COLO668 (cell line): ENCODE results near the gene PLXNC1.

Experiments used
- DNase-seq: peaks from one replicate; lab custom pipeline; 2025; ENCODE audit not compliant: unreplicated experiment; lab: John Stamatoyannopoulos, UW

The PLXNC1 gene

DNA sequence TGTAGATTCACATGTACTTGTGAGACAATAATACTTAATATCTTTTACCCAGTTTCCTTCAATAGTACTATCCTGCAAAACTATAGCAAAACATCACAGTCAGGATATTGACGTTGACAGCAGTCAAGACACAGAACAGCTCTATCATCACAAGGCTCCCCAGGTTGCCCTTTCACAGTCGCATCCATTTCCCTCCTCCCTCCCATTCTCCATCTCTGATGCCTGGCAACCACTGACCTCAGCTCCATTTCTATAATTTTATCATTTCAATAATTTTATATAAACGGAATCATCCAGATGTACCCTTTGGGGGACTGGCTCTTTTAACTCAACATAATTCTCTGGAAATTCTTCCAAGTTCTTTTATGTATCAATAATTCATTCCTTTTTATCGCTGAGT, 81.5 kb downstream of the PLXNC1 start:
- DNase-seq, result no peak

GRCh38 chr12:94230357-94230905, 82.1 kb downstream of the PLXNC1 start:
- DNase-seq, result no peak

GRCh38 chr12:94231709-94232108, 83.3 kb downstream of the PLXNC1 start:
- no peak for DNase-seq

DNA sequence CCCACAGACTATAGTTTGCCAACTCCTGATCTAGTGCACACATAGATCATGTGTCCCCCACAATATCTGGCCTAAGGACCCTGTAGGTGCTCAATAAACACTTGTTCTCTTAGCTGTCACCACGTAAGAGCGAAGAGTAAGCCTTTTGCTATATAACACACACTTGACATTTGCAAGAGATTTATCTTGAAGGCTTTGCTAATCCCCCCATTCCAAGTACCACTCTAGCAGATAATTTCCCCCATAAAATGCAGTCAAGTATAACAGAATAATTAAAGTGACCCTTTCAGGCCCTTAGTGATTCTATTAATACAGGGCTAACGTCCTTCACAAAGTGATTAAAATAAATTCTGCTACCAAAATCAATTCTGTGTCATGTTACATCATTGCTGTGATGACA, 87.5 kb downstream of the PLXNC1 start:
- DNase-seq, result no peak

DNA sequence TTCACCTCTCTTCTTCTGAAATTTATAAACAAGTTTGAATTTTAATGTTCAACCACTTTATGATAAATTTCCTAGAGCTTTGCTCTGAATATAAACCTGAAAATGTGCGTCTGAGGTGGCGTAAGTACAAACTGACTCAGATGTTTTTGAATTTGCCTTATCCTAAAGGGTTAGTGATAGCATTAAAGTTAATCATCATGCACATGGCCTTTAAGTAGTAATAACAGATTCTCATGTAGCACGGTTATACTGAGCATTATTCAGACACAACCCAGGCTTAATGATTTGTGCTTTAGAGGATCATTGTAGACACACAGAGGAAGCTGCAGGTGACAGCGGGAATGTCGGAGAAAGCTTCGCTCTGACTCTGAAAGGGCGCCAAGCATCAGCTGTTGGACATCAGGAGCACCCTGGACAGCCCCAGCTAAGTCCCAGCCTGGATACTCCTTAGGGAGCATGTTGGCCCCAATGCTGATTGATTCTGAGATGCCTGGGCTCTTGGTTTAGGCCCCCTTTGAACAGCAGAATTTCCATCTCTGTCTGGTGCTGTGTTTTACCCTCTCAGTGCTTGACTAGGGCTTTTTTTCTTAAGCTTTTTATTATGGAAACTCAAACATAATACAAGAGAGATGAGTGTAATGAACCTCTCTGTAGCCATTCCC, 91.1 kb downstream of the PLXNC1 start:
- DNase-seq, result no peak

GRCh38 chr12:94240171-94240570, 91.8 kb downstream of the PLXNC1 start:
- no peak for DNase-seq

DNA sequence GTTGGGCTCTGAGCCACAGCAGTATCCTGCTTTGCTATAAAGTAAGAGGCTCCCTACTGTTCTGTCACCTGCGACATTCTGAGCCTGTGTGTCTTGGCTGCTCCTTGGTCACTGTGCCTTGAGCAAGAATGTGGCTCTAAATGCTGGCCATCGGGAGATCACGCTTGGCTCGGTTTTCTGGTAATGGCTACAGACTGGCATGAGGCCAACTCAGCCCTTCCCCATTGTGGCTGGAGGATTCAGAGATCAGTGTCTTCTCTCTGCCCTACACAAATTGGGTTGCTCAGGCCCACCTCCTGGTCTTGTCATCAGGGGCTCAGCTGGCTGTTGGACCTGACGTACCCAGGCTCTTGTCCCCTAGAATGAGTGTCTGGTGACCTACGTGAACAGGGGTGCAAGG, 94.5 kb downstream of the PLXNC1 start:
- DNase-seq, result no peak

DNA sequence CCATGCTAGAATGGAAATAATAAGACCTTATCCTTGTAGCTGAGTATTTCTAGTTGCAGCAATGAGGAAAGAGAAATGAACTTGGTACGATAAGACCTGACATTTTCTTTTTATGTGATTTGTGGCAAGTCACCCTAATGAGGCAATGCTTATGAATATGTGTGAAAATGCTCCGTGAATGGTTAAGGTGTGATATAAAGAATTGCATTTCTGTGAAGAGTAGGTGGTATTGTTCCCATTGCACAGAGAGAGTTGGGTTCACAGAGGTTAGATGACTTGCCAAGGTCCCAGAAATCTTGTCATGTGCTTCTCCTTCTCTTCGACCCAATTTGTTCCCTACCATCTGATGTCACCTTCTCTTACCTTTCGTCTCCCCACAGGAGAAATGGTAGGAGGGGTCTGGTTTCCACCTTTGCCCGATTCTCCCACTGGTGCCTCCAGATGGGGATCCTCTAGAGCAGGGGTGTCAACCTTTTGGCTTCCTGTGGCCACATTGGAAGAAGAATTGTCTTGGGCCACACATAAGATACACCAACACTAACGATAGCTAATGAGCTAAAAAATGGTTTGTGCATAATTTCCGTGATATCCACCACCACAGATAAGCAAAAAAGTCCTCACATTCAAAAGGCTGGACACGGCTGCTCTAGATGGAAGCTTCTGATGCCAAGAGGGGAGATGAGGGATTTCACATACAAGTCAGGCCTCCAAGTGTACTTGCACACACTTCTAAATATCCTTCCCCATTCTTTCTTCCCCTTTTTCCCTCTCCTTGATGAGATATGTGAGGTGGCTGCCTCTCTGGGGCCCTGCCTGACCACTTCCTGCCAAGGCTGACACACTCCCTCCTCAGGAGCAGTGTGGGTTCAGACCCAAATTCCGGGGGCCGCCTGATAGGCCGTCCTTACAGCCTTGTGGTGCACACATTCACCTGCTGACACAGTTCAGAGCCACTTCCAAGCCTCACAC, 96.1 kb downstream of the PLXNC1 start:
- DNase-seq, result no peak

DNA sequence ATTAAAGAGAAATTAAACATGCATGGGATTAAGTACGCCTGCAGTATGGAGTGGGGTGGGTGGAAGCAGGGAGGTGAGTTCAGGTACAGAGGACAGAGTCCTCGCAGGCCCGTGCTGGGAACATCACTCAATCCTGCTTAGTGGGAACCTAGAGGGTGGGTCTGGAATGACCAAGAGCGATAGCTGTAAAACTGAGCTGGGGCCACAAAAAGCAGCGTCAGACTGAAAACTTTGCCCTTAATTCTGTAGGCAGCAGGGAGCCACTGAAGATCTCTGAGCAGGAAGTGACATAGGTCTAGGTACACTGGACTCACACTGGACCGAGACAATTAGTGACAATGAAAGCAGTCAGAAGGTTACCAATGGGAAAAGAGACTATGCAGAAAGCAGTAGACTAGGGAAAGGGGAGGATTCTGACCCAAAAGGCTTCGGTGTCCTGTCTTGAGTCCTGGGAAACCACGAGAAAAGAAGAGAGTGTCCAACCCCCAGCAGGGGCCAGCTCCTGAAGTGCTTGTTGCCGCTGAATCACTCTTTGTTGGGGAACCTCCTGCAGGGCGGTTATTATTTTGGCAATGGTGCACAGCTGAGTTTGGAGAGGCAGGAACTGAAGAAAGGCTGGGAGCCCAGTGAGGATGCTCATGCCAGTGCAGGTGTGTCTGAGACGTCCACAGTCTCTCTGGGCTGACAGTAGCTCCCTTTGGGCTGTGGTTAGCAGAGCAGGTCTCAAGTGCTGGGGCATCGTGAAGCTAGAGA, 97.4 kb downstream of the PLXNC1 start:
- DNase-seq, result no peak

GRCh38 chr12:94247246-94247645, 98.9 kb downstream of the PLXNC1 start:
- DNase-seq, result no peak

- DNase-seq, result no peak
Measured at GRCh38 chr12:94248582-94248981, 100.2 kb downstream of the PLXNC1 start.

- no peak for DNase-seq
Measured at GRCh38 chr12:94250130-94250529, 101.8 kb downstream of the PLXNC1 start.

DNA sequence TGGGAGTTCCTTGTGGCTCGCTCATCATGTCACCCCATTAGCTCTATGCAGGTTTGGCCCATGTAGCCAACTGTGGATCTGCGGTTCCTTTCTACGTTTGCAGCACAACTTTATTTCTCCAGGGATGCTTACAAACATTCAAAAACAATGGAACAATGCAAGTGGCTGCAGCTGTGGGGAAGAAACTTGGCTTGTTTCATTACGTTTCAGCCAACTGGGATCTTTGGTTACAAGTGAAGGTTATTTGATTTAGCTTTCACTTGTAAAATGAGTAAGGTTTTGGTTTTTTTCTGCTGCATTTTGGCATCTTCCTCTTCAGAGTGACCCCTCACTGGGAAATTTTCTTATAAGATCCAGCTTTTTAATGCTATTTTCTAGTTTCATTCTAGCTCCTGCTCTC, 105.9 kb downstream of the PLXNC1 start:
- no peak for DNase-seq

DNA sequence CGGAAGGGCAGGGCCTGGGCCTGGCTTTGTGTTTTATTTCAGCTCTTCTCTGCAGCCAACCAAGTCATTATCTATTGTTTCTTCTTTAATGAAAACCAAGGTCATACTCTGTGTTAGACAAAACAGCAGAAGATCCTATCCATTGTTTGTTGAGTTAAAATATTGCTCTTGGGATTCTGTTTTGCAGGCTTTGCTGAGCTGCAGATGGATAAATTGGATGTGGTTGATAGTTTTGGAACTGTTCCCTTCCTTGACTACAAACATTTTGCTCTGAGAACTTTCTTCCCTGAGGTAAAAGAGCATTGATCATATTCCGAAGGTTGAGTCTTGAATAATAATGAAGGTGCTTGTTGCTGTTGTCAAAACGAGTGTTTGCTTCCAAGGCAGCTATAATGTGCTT, 106.6 kb downstream of the PLXNC1 start:
- no peak for DNase-seq

- DNase-seq, result no peak
Measured at GRCh38 chr12:94255428-94255827, 107.1 kb downstream of the PLXNC1 start.

DNA sequence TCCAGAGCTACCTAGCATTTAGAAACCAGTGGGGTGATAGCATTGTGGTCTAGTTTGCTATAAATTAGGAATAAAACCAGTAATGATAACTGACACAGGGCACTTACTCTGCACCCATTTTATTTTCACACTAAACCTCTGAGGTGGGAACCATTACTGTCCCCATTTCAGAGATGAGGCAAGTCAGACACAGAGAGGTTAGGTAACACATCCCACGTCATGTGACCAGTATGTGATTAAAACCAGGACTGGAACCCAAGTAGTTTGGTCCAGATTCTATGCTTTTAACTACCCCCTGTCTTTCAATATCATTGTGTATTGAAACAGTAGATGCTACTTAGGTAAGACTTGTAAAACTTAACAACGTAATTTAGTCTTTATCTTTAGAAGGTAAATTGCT, 110.2 kb downstream of the PLXNC1 start:
- no peak for DNase-seq

DNA sequence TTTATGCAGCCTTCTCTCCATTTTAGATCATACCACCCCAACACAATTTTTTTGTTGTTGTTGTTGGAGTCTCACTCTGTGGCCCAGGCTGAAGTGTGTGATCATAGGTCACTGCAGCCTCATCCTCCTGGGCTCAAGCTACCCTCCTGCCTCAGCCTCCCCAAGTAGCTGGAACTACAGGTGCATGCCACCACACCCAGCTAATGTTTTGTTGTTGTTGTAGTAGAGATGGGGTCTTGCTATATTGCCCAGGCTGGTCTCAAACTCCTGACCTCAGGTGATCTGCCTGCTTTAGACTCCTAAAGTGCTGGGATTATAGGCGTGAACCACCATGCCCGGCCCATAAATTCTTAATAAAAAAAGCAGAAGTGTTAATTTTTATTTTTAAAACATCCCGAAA, 111.6 kb downstream of the PLXNC1 start:
- no peak for DNase-seq

DNA sequence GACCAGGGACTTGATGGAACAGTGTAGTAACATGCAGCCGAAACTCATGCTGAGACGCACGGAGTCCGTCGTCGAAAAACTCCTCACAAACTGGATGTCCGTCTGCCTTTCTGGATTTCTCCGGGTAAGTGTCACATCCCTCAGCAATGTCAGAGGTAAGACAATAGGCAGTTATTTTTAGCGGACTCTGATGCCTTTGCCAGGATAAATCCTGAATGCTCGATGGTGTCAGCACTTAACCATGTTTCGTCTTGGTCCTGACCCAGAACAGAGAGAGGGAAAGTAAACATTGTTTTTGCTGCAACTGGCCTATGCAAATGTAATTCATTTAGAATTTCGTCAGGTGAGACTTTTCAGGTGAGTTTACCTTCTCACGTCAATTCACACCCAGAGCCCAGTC, 112.3 kb downstream of the PLXNC1 start:
- no peak for DNase-seq

- DNase-seq, result no peak
Measured at GRCh38 chr12:94261119-94261518, 112.7 kb downstream of the PLXNC1 start.

DNA sequence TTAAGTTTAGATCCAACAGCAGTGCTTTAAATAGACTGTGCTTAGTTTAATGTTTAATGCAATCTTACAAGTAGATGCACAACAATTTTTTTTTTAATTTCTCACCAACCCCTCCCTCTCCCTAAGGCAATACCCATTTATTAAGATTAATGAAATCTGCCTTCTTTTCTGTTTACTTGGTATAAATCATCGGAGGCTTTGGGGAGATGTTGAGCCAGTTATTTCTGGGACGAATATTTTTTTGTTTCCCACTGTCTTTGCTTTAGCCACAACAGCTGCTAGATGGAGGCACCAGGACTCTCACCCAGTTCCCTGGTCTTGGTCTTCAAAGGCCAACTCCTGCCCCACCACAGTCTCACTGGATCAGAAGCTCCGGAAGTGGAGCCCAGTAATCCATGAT, 113.4 kb downstream of the PLXNC1 start:
- DNase-seq, result no peak

DNA sequence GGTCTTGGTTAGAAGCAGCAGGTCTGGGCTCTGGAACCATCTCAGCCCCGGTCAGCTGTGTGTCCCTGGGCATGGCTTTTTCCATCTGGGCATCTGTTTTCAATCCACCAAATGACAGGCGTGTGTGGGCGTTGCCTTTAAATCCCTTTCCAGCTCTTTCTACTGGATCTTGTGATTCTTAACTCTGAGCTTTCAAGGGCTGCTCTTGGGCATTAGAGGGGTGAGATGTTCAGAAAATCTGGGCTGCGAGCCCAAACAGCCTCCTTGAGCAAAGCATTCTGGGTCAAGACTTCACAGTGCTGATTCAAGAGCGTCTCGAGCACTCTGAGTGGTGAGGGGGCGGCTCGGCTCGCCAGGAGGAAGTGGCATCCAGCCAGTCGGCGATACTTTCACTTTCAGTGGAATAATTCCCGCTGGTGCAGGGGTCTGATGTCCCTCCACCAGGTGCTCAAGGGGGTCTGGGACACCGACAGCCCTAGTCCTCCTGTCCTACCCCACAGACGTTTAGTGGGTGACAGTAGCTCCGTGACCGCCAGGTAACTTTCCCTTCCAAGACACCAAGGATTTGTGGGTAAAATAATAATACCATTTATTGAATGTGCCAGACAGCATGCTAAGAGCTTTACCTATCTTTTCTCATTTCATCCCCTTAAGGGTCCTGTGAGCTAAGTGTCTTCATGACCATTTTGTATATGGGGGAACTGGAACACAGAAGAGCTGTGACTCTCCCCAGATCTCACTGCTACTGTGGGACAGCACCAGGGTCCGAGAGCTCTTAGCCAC, 114.0 kb downstream of the PLXNC1 start:
- DNase-seq, result peak; percentile 25
